ENCODE measurements around the gene RNF130.
A peak's percentile ranks its signal among the peaks of the same experiment; 100 is the strongest.
"Not testable (repeated sequence)": the region's sequence is repeated elsewhere in the genome, so short reads cannot be mapped to it uniquely, and the experiment has no call there.

Gene RNF130

DNA sequence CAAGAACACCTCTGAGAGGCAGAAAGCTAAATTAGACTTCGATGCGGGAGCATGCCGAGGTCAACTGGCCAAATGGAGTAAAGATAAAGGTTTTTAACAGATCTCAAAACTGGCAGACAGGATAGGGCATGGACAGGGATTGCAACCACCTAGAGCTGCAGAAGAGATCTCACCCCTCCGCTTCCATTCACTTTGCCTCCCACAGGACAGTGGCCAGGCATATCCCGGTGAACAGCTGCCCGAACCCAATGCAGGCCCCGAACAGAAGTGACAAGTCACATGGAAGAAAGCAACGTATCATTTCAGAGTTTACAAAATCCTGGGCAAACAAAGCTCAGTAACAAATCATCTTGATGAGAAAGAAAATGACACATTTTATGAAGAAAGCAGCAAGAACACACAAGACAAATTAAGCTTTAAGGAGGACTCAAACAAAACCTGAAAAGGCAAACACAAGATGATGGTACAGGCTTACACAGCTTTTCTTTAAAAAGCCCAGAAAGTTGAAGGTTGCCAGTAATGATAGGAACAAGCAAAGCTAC, 18.4 kb downstream of the RNF130 start:
- no peak for DNase-seq

DNA sequence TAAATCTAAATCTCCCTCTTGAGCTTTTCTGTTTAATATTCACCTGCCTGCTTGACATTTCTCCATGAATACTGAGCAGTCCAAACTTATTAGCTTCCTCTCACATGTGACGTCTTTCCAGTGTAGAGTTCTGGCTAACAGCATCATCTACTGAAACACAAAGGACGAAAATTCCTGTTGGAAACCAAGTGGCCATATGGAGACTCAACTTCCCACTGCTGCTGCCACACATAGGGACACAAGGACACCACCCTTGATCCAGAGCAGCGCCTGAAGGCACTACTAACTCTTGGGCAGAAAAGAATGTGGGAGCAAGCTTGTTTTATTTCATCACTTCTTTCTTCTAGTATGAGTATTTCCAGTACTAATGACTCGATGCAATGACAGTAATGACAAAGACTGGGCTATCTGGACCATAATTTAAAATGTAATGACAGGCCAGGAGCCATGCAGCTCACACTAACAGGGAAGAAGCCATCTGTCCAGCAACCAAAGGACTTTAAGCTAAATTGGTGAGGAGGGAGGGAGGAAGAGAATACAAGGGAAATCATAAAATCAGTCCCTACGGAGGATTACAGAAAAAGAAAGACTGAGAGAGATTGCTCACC, 19.2 kb downstream of the RNF130 start:
- DNase-seq: no peak

DNA sequence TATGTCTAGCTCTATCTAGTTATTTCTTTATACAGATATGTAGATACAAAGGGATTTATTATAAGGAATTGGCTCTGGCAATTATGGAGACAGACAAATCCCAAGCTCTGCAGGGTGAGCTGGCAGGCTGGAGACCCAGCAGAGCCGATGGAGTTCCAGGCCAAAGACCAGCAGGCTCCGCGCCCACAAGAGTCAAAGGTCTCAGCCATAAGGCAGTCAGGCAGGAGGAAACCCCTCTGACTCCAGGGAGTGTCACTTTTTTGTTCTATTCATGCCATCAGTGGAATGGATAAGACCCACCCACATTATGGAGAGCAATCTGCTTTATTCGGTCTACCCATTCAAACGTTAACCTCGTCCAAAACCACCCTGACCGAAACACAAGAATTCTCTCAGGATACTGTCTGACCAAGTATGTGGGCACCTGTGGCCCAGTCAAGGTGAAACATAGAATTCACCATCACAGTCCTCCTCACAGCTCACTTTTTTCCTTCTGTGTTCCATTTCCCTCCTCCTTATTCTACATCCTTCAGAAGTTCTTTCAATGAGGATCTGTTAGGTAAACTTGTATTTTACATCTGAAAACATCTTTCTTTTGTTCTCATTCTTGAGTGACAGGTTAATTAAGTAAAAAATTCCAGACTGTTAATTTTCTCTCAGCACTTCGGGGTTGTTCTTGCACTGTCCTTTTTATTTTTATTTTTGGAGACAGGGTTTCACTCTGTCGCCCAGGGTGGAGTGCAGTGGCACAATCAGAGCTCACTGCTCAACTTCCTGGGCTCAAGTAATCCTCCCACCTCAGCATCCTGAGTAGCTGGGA, 21.2 kb downstream of the RNF130 start:
- DNase-seq: no peak

DNA sequence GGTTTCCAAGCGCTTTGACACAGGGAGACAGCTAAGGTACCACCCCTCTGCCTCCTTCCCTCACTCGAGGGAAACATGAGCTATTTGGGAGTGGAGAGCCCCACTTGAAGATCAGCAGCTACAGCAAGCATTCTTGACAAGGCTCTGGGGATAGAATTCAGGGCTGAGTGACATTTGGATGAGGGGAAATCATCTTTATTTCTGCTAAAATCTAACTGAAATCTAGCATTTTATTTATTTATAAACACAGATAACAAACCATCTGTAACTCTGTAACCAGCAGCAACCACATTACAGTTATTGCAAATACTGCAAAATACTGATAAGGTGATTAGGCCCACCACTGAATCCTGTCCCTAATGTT, 22.4 kb downstream of the RNF130 start:
- no peak for DNase-seq

DNA sequence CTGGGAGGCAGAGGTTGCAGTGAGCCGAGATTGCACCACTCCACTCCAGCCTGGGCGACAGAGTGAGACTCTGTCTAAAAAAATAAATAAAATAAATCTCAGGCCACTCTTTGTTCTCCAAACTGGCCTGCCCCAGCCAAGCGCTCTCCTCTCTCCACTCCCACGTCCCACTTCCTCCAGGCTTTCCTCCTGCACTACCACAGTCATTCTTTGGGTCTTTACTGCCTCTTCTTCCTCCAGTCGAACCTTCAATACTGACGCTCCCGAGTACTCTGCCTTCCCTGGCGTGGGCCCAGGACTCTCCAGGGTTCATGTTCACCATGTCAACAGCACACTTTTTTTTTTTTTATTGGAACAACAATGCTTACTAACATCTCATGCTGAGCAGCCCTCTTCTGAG, 23.9 kb downstream of the RNF130 start:
- peak in 1 of 2 experiments; percentile 14 for DNase-seq

DNA sequence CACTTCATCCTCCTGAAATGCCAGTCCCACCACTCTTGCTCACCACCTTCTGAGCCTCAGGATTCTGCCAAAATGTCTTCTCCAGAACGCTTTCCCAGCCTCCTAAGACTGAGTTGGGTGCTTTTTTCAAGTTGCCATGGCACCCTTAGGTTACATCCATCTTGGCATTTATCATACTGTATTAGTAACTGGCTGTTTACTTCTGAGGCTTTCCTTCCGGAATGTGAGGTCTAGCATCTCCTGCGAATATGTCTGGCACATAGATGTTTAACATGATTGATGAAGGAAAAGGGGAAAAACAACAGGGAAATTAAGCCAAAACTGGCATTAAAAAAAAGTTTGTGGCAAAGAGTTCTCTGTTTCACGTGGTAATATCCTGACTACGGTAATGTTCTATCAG, 24.9 kb downstream of the RNF130 start:
- no peak for DNase-seq

DNA sequence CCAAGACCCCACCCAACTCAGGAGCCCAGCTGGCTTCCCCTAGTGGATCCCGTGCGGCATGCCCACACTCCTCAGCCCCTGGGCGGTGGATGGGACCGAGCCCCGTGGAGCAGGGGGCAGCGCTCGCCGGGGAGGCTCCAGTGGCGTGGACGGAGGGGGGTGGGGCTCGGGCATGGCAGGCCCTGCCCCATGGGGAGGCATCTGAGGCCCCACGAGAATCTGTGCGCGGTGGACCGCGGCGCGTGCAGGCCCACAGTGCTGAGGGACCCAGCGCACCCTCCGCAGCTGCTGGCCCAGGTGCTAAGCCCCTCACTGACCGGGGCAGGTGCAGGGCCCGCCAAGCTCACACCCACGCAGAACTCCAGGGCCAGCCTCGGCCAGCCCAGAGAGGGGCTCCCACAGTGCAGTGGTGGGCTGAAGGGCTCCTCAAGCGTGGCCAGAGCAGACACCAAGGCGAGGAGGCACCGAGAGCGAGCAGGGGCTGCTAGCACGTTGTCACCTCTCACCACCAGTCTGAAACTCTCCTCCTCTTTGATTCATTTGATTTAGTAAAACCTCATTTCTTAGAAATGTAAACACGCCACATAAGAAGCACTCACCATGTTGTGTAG, 25.6 kb downstream of the RNF130 start:
- DNase-seq: no peak

DNA sequence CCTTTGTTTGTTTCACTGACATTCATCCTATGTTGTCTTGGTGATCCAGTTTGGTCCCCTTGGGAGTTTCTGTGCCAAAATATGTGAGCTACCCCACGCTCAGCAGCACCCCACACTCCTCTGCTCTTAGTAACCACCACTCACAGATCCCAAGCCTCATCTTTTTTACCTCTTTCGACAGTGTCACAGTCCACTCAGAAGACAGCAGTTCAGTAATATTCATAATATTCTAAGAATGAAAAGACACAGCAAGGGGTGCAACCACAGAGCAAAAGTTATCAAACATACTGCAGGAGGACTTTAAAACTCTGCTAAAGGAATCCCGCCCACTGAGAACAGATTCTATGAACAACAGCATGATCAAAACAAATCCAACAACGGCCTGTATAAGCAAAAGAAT, 28.2 kb downstream of the RNF130 start:
- no peak for DNase-seq

DNA sequence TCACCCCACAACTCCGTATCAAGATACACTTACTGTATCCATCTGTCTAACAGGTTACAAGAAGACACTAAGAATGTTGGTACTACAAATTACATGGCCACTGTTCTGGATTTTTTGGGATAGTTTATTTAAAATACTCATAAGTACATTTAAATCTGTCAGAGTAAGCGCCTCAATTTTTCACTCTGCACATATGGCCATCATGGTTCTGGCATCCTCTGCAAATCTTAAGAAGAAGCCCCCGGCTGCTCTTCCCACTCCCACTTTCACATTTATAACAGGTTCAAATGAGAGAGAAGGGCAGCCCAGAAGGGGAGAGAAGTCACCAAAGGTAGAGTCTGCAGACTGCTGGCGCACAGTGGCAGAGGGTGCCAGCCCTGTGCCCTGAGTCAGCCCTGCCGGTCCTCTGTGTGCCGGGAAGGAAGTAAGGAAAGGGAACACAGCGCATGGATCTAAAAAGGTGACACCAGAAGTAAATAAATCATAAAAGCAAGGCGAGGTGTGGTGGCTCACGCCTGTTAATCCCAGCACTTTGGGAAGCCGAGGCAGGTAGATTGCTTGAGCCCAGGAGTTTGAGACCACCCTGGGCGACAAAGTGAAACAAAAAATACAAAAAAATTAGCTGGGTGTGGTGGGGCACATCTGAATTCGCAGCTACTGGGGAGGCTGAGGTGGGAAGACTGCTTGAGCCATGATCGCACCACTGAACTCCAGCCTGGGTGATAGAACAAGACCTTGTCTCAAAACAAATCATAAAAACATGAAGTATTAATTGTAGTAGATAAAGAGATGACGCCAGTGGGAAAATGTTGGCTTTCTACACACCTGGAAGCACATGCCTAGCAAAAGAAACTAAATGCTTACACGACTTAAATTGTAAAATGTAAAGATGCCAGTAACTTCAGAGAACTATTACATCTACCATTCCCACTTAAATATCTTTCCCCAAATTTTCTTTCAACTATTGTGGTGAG, 30.0 kb downstream of the RNF130 start:
- DNase-seq: no peak

DNA sequence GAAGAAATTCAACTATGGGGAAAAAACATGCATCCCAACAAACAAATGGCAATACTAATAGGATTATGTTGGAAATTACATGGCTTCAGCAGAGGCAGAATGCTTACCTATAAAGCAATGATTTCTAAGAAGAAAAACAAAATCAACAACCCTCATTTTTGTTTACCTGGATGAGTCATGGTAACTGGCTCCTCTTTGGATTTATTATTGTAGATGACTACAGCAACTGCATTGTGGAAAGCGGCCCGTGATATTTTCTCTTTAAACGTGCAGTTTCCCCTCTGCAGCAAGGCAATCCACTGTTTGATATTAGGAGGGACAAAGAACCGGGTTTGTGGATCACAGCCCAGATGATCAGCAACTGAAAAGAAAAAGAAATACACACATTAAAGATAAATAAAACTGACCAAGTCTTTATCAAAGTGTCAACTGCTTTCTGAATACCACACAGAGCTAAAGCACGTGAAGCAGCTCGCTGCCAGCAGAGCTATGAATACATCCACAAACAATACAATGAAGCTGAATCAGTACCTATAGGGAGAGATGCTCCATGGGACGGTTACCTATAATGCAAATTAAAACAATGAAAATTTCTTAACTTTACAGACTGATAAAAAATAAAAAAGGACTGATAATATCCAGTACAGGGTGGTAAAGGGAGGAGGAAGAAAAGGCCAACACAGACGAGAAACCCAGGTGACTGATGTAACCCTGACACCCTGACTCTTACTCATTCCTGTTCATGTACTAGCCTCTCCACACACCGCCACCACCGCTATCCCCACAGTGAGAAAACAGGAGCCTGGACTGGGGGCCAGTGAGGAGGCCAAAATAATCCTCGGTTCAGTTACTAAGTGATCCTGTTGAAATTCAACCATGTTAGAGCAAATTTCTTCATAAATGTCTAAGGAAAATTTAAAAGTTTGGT, 31.0 kb downstream of the RNF130 start:
- no peak for DNase-seq

DNA sequence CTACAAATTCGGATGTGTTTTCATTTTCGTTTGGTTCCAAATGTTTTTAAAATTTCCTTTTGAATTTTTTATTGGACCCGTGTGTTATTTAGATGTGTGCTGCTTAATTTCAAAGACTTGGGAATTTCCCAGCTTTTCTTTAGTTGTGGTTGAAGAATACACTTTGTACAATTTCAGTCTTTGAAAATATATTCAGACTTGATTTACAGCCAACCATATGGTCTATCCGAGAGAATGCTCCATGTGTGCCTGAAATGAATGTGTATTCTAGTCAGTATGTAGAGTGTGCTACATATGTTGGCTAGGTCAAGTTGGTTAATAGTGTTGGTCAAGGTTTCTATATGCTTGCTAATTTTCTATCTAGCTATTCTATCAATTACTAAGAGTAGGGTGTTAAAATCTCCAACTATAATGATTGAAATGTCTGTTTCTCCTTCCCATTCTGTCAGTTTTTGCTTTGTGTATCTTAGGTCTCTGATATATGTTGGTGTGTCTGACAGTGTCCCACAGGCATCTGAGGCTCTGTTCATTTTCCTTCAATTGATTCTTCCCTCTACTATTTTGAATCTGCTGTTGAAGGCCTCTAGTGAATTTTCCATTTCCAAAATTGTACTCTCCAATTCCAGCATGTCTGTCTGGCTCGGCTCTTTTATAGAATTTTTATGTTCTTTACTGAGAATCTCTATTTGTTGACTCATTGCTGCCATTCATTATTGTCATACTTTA, 36.2 kb downstream of the RNF130 start:
- no peak for DNase-seq

DNA sequence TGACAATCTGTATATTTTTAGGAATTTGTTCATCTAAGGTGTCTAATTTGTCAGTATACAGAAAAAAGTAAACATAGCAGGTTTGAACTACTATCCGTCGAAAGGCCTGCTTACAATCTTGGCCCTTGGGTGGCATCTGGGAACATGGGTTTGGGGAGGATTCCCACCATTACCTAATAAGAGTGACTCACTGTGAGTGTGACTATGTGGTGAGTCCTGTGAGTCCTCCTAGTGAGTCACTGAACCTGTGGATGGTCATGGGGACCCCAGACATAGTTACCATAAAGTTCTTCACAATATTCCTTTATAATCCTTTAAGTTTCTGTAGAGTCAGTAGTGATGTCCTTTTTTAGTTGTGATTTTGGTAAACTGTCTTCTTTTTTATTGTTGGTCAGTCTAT, 37.0 kb downstream of the RNF130 start:
- DNase-seq: no peak

DNA sequence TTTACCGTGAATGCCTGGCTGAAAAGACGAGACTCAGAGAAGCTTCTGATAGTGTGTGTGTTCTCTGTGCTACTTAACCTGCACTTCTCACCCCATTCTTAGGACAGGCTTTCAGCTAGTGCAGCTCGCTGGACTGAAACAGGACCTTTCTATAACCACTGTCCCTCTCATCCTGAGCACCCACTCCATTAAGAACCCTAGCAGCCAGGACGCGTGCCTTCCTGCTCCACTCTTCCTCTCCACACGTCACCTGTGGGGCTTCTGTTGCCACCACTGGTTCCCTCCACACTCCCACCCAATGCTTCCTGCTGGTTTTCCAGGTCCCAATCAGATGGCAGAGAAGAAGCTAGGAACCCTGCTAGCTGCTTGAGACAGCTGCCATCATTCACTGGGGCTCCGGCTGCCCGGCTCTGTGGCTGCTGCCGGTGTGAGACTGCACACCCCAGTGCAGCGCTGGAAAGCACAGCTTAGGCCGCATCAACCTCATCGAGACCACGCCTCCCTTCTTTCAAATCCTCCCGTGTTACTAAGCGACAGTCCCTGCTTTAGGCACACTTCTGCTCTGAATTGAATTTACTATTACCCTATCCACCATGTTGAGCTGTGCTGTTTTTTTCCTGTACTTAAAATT, 44.0 kb downstream of the RNF130 start:
- no peak for DNase-seq

DNA sequence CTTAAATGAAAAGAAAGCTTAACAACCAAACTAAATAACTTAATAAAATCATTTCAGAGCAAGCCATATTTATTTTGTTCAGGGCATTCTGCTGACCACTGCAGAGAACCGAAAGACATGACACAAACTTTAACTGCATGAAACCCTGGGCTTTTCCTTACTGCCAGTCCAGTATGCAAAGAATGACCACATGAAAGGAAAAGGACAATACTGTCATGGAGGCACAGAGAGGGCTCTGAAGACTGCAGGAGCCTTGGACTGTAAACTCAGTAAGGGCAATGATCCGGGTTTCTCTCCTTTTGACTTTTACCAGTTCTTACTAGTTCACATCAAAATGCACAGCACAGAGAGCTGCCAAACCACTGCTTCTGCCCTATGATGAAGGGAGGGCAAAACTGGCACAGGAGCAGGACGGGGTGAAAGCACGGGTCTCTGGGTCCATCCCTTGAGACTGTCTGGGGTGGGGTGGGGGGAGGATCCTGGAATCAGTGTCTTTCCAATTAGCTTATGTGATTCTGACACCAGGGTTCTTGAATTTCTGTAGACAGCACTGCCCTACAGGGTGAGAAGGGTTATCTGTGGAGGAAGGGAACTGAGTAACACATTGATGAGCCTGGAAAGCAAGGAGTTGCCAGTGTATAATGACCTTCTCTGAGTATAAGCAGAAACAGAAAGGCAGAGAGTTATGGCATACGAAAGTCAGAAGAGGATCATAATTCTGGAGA, 44.7 kb downstream of the RNF130 start:
- DNase-seq: no peak

DNA sequence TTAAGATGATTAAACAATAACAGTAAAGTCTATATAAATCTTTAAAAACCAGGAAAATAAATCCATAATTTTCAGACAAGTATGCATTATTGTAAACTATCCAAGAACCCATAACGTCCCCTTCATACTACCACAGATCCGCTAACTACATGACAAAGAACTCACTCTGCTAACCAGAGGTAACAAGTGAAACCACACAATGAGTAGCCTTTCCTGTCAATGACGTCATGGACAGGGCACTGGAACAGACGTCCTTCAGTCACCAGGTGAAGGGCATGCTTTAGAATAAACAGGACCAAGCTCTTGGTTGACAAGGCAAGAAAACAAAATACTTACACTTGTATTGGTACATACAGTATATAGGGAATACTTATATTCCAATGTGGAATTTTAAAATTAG, 45.2 kb downstream of the RNF130 start:
- no peak for DNase-seq

DNA sequence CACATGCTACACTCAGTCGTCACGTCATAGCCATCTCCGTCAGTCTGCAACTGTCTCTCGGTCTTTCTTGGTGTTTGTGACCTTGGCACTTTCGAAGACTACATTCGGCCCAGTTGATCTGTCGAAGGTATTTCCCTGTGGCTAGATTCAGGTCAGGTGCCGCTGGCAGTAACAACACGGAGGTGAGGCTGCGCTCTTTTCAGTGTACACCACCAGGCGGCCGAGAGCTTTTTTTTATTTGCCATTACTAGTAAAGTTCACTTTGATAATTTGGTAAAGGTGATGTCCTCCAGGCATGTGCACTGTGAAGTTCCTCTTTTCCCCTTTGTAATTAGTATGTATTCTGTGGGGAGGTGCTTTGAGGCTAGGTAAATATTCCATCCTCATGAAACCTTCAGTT, 49.7 kb downstream of the RNF130 start:
- DNase-seq: no peak

DNA sequence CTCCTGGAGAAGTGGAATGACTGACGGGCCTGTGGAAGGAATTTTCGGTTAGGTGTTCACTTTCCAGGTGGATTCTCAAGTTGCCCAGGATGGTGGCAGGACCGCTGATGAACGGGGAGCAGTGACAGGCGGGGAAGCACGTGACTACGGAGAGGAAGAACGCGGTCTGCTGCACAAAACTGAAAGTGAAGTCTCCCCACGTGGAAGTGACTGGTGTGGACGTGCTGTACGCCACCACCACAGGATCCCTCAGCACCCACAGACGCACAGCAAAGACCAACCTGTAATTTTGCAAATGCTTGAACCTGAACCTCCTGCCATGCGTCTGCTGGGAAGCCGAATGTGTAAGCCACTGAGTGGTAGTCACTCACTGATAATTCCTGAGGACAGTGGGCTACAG, 51.4 kb downstream of the RNF130 start:
- DNase-seq: no peak

DNA sequence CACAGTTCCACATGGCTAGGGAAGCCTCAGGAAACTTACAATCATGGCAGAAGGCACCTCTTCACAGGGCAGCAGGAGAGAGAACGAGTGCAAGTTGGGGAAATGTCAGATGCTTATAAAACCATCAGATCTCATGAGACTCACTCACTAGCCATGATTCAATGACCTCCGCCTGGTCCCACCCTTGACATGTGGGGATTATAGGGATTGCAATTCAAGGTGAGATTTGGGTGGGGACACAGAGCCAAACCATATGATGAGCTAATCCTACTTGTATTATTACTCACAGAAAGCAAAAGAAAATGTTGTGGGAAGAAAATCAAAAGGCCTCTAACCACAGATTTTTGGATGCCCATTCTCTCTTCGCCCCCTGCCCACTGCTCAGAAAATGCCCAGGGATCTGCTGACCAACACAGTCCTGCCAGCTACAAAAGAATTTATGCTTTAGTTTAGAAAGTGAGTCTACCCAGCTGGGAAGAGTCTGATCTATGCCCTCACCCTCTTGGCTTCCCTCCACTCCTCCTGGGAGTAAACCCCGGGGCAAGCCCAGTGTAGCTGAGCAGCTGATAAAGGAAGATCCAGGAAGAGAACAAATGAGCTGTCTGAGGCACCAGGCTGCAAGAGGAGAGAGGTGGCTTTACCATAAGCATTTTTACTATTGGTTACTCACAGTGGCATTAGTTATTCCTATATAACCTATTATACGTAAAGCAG, 53.1 kb downstream of the RNF130 start:
- no peak for DNase-seq

DNA sequence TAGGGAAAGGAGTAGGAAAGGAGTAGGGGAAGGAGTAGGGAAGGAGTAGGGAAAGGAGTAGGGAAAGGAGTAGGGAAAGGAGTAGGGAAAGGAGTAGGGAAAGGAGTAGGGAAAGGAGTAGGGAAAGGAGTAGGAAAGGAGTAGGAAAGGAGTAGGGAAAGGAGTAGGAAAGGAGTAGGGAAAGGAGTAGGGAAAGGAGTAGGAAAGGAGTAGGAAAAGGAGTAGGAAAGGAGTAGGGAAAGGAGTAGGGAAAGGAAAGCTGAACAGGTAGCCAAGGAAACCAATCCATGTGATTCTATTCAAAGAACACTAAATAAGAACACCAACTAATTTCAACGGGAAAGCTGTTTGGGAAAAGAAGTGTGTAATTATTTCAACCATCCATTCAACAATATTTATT, 56.0 kb downstream of the RNF130 start:
- not testable (repeated sequence) for DNase-seq

Data from NCI-H2081 (cell line).